GM21528 (cell line): ENCODE results near the gene NAT9.

Experiments used
- ATAC-seq: cut with Tn5 transposase; IDR thresholded peaks from one replicate; pipeline ENCODE4 v1.9.1; 2021; ENCODE audit warnings: mild to moderate bottlenecking, moderate library complexity; ENCODE audit not compliant: unreplicated experiment, low FRiP score

NAT9 gene

GRCh38 chr17:74733365-74734122 lies 42.6 kb downstream of the NAT9 start:
- no peak for ATAC-seq

GRCh38 chr17:74732042-74732867 lies 43.9 kb downstream of the NAT9 start:
- ATAC-seq, result no peak

- ATAC-seq, result no peak
These were observed 44.9 kb downstream of the NAT9 start for GRCh38 chr17:74731347-74731605.

GRCh38 chr17:74730491-74731346 lies 45.4 kb downstream of the NAT9 start:
- no peak for ATAC-seq

- no peak for ATAC-seq
These were observed 46.3 kb downstream of the NAT9 start for GRCh38 chr17:74729866-74730265.

- no peak for ATAC-seq
These were observed 46.8 kb downstream of the NAT9 start for GRCh38 chr17:74729368-74729767.

GRCh38 chr17:74728702-74729075 lies 47.5 kb downstream of the NAT9 start:
- no peak for ATAC-seq

GRCh38 chr17:74728033-74728701 lies 48.0 kb downstream of the NAT9 start:
- ATAC-seq, result no peak

- no peak for ATAC-seq
These were observed 51.0 kb downstream of the NAT9 start for GRCh38 chr17:74725111-74725510.

GRCh38 chr17:74723891-74724290 lies 52.3 kb downstream of the NAT9 start:
- no peak for ATAC-seq

GRCh38 chr17:74722782-74723181 lies 53.4 kb downstream of the NAT9 start:
- no peak for ATAC-seq
